WTC11 (cell line): Measurements from ENCODE around the gene TARBP1. TPM values are rescaled to one million over a fixed set of nuclear protein-coding genes. Genes with fewer than 3 reads are reported as not detected.

Experiments
- ATAC-seq: fragments of 200-7000 bp; cut with Tn5 transposase; 2 replicates; pipeline ENCODE4 v1.10.0; 2021; ENCODE audit warnings: mild to moderate bottlenecking, moderate library complexity
- CTCF ChIA-PET: fragments of 300-600 bp; sonication (Branson Sonifier 250); formaldehyde crosslinking; loops from one replicate; lab custom pipeline; 2021; ENCODE audit warnings: antibody characterized with exemption; lab: Charles Lee
- POLR2A ChIA-PET: fragments of 350-600 bp; sonication (Branson Sonifier 250); formaldehyde crosslinking; loops from one replicate; lab custom pipeline; 2021; ENCODE audit warnings: antibody characterized with exemption; lab: Charles Lee
- DNase-seq: peaks from one replicate; pipeline ENCODE4 v3.0.0; 2021; ENCODE audit warnings: low spot score
- H3K27ac Mint-ChIP-seq: 2 replicates; pipeline ENCODE4 v1.8.0; 2021; ENCODE audit warnings: mixed read lengths
- H3K27me3 Mint-ChIP-seq: 2 replicates; pipeline ENCODE4 v1.8.0; 2021; ENCODE audit warnings: low read depth, mild to moderate bottlenecking, moderate library complexity, mixed read lengths
- H3K36me3 Mint-ChIP-seq: 2 replicates; pipeline ENCODE4 v1.8.0; 2021; ENCODE audit warnings: mixed read lengths
- H3K4me1 Mint-ChIP-seq: 2 replicates; pipeline ENCODE4 v1.8.0; 2022; ENCODE audit warnings: mixed read lengths
- H3K4me3 Mint-ChIP-seq: 2 replicates; pipeline ENCODE4 v1.8.0; 2021; ENCODE audit warnings: mild to moderate bottlenecking, moderate library complexity, mixed read lengths
- H3K9me3 Mint-ChIP-seq: 2 replicates; pipeline ENCODE4 v1.8.0; 2021; ENCODE audit warnings: mixed read lengths
- ATF1 ChIP-seq: sonication (generic); formaldehyde crosslinking; IDR thresholded peaks from 2 replicates; pipeline ENCODE4 v1.8.1; 2023; ENCODE audit warnings: mild to moderate bottlenecking, moderate library complexity, missing genetic modification reagents
- ATF3 ChIP-seq: sonication (generic); formaldehyde crosslinking; conservative IDR thresholded peaks from 2 replicates; pipeline ENCODE4 v1.8.1; 2022; ENCODE audit warnings: mild to moderate bottlenecking, missing genetic modification reagents
- CTCF ChIP-seq: fragments of 200-600 bp; IDR thresholded peaks from 2 replicates; pipeline ENCODE4 v1.8.0; 2022; ENCODE audit warnings: antibody characterized with exemption
- E2F4 ChIP-seq: sonication (generic); formaldehyde crosslinking; IDR thresholded peaks from 2 replicates; pipeline ENCODE4 v1.8.1; 2022; ENCODE audit warnings: low read depth, mild to moderate bottlenecking, moderate library complexity, missing genetic modification reagents, borderline replicate concordance
- FOXP4 ChIP-seq: sonication (generic); formaldehyde crosslinking; IDR thresholded peaks from 2 replicates; pipeline ENCODE4 v1.8.0; 2022; ENCODE audit warnings: mild to moderate bottlenecking, missing genetic modification reagents
- HMGA2 ChIP-seq: fragments of 250-450 bp; sonication (Bioruptor Pico); IDR thresholded peaks from 2 replicates; pipeline ENCODE4 v1.4.0; 2021; ENCODE audit warnings: mild to moderate bottlenecking, moderate library complexity
- HMGXB4 ChIP-seq: sonication (generic); formaldehyde crosslinking; IDR thresholded peaks from 2 replicates; pipeline ENCODE4 v1.8.1; 2023; ENCODE audit warnings: mild to moderate bottlenecking, moderate library complexity, missing genetic modification reagents
- IRF2 ChIP-seq: sonication (generic); formaldehyde crosslinking; IDR thresholded peaks from 2 replicates; pipeline ENCODE4 v1.8.0; 2022; ENCODE audit warnings: low read depth, missing genetic modification reagents, borderline replicate concordance
- MYBL2 ChIP-seq: sonication (generic); formaldehyde crosslinking; IDR thresholded peaks from 2 replicates; pipeline ENCODE4 v1.8.1; 2023; ENCODE audit warnings: mild to moderate bottlenecking, moderate library complexity, missing genetic modification reagents
- NR1H2 ChIP-seq: sonication (generic); formaldehyde crosslinking; IDR thresholded peaks from 2 replicates; pipeline ENCODE4 v1.9.0; 2021; ENCODE audit warnings: mild to moderate bottlenecking, moderate library complexity, missing genetic modification reagents
- NR3C1 ChIP-seq: sonication (generic); formaldehyde crosslinking; conservative IDR thresholded peaks from 2 replicates; pipeline ENCODE4 v1.8.1; 2023; ENCODE audit warnings: low read depth, mild to moderate bottlenecking, missing genetic modification reagents
- PRRX2 ChIP-seq: fragments of 250-450 bp; sonication (Bioruptor Pico); IDR thresholded peaks from 2 replicates; pipeline ENCODE4 v1.8.0; 2021; ENCODE audit warnings: mild to moderate bottlenecking
- SMAD3 ChIP-seq: sonication (generic); formaldehyde crosslinking; IDR thresholded peaks from 2 replicates; pipeline ENCODE4 v1.8.0; 2022; ENCODE audit warnings: missing genetic modification reagents, mild to moderate bottlenecking, borderline replicate concordance
- TP53 ChIP-seq: sonication (generic); formaldehyde crosslinking; IDR thresholded peaks from 2 replicates; pipeline ENCODE4 v1.8.1; 2023; ENCODE audit warnings: mild to moderate bottlenecking, missing genetic modification reagents
- USF2 ChIP-seq: sonication (generic); formaldehyde crosslinking; IDR thresholded peaks from 2 replicates; pipeline ENCODE4 v1.8.1; 2023; ENCODE audit warnings: mild to moderate bottlenecking, missing genetic modification reagents, moderate library complexity
- ZBTB43 ChIP-seq: sonication (generic); formaldehyde crosslinking; IDR thresholded peaks from 2 replicates; pipeline ENCODE4 v1.8.1; 2023; ENCODE audit warnings: mild to moderate bottlenecking, missing genetic modification reagents
- ZMAT4 ChIP-seq: fragments of 250-450 bp; sonication (Bioruptor Pico); IDR thresholded peaks from 2 replicates; pipeline ENCODE4 v1.9.0; 2021; ENCODE audit warnings: mild to moderate bottlenecking
- ZNF138 ChIP-seq: sonication (generic); formaldehyde crosslinking; conservative IDR thresholded peaks from 2 replicates; pipeline ENCODE4 v1.8.1; 2022; ENCODE audit warnings: mild to moderate bottlenecking, moderate library complexity, missing genetic modification reagents
- ZNF219 ChIP-seq: sonication (generic); formaldehyde crosslinking; IDR thresholded peaks from 2 replicates; pipeline ENCODE4 v1.8.0; 2023; ENCODE audit warnings: missing genetic modification reagents, mild to moderate bottlenecking, borderline replicate concordance
- ZNF532 ChIP-seq: fragments of 250-450 bp; sonication (Bioruptor Pico); IDR thresholded peaks from 2 replicates; pipeline ENCODE4 v1.9.0; 2021; ENCODE audit warnings: mild to moderate bottlenecking, borderline replicate concordance
- total RNA-seq: library from RNA; stranded (reverse); gene quantifications from 3 replicates; pipeline ENCODE4 v1.2.3, GENCODE V29; 2021

The TARBP1 gene
- total RNA-seq, 1 experiment from 2014 or later: 24.0 TPM

GRCh38 chr1:234489007-234489697 is 10.2 kb upstream of the TARBP1 start:
- ATAC-seq (no peak), DNase-seq (no peak)
- ChIA-PET CTCF (interaction anchor here (1.2 to 1.9 kb wide), 2 partner anchors 10 to 604 kb away, joined by 4 to 8 read pairs; no protein-coding TSS in a partner anchor), POLR2A (no interaction called here)
- no peak overlapping the region for H3K4me3 Mint-ChIP-seq
- no peak overlapping the region for H3K27ac Mint-ChIP-seq
- peaks cover 40% of the 10 kb centered on the region for H3K27me3 Mint-ChIP-seq
- no peaks in the 10 kb centered on the region for H3K36me3 Mint-ChIP-seq
- no peaks in the 10 kb centered on the region for H3K9me3 Mint-ChIP-seq
- TF ChIP-seq FOXP4 (CRISPR knock-in tag) (no peak), E2F4 (CRISPR knock-in tag) (no peak), SMAD3 (no peak), HMGA2 (CRISPR knock-in tag) (no peak), TP53 (CRISPR knock-in tag) (no peak), HMGXB4 (CRISPR knock-in tag) (no peak), ZMAT4 (no peak), ZNF138 (CRISPR knock-in tag) (no peak), IRF2 (CRISPR knock-in tag) (no peak), CTCF (no peak), ZBTB43 (CRISPR knock-in tag) (no peak), MYBL2 (CRISPR knock-in tag) (no peak), PRRX2 (CRISPR knock-in tag) (no peak), ATF1 (no peak), ZNF532 (CRISPR knock-in tag) (no peak), NR3C1 (CRISPR knock-in tag) (no peak), USF2 (CRISPR knock-in tag) (no peak), NR1H2 (no peak), ZNF219 (CRISPR knock-in tag) (no peak), ATF3 (no peak)
- H3K4me1 Mint-ChIP-seq: peaks cover 29% of the 10 kb centered on the region
